Measurements from ENCODE around the gene IER5. TPM values are rescaled to one million over a fixed set of nuclear protein-coding genes. Genes with fewer than 3 reads are reported as not detected.

Gene IER5
- total RNA-seq, 5 donors from 2014 or later (not counting 1 experiment from before 2014, with no cell fraction given) = 26.6 to 85.5 (median 32.2) TPM

DNA sequence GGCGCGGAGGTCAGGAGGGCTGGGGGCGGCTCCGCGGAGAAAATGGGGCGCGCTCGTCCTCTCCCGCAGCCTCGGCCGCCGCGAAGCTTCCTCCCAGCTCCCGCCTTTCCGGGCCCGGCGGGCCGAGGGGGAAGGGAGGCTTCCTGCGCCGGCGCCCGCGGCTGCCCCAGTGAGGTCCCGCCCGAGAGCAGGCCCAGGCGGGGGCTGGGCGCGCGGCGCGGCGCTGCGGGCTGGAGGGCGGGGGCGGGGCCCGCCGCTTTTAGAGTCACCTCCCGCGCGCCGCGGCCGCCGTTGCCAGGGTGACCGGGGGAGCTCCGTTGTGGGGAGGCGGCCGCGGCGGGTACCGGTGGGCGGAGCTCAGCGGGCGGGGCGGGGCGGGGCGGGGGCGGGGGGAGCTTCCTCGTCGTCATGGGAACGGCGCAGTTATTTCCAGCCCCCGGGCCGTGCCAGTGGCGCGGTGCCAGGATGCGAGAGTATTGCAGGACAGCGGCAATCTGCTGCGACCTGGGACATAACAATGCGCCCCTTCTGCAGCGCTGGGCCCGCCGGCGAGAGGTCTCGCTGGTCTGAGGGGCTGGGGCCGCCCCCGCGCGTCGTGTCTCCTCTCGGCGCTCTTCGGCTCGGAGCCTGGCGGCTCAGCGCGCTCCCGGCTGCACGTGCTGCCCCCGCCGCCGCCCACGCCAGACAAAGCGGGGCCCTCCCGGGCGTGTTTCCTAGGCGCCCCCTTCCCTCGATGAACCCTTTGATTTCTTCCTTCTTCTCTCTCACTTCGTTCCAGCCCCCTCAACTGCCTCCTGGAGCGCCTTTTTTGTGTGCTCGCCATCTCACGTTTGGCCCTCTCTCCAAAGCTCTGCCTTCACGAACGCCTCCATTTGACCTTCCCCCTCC, 16.9 kb downstream of the IER5 start:
- ChIA-PET POLR2A (interaction anchor here (0.6 to 5.7 kb wide), 12 partner anchors 9 to 1139 kb away, joined by 3 to 147 read pairs (median 5); partner anchors contain the start of genes IER5 (in 1 of the 2), MR1 (in 1 of the 2) and STX6 (in 1 of the 2)), CTCF (interaction anchor here (0.6 to 2.1 kb wide), 18 partner anchors 8 to 603 kb away, joined by 3 to 33 read pairs (median 5); partner anchors contain the start of genes ACBD6 (in 1 of the 2) and MR1 (in 1 of the 2))
- peaks cover 0 to 5% of the 10 kb centered on the region in 2 donors for H3K27me3 Mint-ChIP-seq
- H3K27ac Mint-ChIP-seq = peak overlapping the region; percentile 62 to 90
- no peaks in the 10 kb centered on the region for H3K9me3 Mint-ChIP-seq
- Histone ChIP-seq H3K36me3 (ENCODE audit: control insufficient read depth in 2 of 2, extremely low read depth in 1 of 2, insufficient read depth in 1 of 2, low read length in 1 of 2) (no peaks in the 10 kb centered on the region), H3K4me3 (ENCODE audit: control insufficient read depth in 1 of 2, extremely low read depth in 1 of 2, low read length in 1 of 2) (peak overlapping the region; percentile 58 to 83), H3K4me1 (ENCODE audit: control insufficient read depth in 1 of 2, extremely low read depth in 1 of 2, insufficient read depth in 2 of 2, low read length in 2 of 2) (peaks cover 29 to 46% of the 10 kb centered on the region in 2 experiments), H3K27ac (ENCODE audit: low read length) (peak overlapping the region; percentile 87), H3K9me3 (no peaks in the 10 kb centered on the region), H3K27me3 (replicated peaks in 1 of 2; ENCODE audit: control insufficient read depth in 2 of 2, extremely low read depth in 1 of 2, insufficient read depth in 2 of 2, low read length in 1 of 2) (peaks cover 0 to 11% of the 10 kb centered on the region in 2 experiments)
- WGBS (ENCODE audit: insufficient coverage) = under 1% methylated on average over 69 of the region's 104 CpGs
- peak; percentile 90 to 94 (median 92) for ATAC-seq (replicated peaks in 1 of 4)
- H3K4me1 Mint-ChIP-seq = peaks cover 55 to 59% (median 58%) of the 10 kb centered on the region in 3 donors
- no peaks in the 10 kb centered on the region for H3K36me3 Mint-ChIP-seq
- peak; percentile 86 to 97 (median 92) for DNase-seq
- H3K4me3 Mint-ChIP-seq = peak overlapping the region; percentile 77 to 86 (median 85)

DNA sequence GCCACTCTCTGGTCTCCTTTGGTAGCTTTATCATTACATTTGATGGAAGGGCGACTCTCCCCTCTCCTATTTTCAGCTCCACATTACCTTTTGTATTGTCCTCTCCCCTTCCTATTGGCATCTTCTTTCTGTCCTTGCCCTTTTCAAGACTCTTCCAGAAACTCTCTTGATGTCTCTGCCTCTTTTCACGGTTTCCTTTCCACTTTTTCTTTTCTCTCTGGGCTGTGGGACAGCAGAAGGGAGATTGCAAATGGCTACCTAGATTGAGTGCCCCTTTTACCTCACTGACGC, 17.5 kb downstream of the IER5 start:
- ATAC-seq (replicated peaks in 1 of 4) (no peak), DNase-seq (no peak)
- ChIA-PET POLR2A (interaction anchor here (1.0 to 5.7 kb wide), 3 partner anchors 9 to 15 kb away, joined by 5 to 147 read pairs (median 27); partner anchors contain the start of gene IER5 (in 1 of the 2)), CTCF (interaction anchor here (0.7 to 2.1 kb wide), 6 partner anchors 15 to 84 kb away, joined by 4 to 33 read pairs (median 7); no protein-coding TSS in a partner anchor)
- peak overlapping the region; percentile 77 to 86 (median 85) for H3K4me3 Mint-ChIP-seq
- H3K27me3 Mint-ChIP-seq = peaks cover 0 to 5% of the 10 kb centered on the region in 2 donors
- Histone ChIP-seq H3K27ac (ENCODE audit: low read length) (no peak overlapping the region), H3K4me3 (ENCODE audit: control insufficient read depth in 1 of 2, extremely low read depth in 1 of 2, low read length in 1 of 2) (peak overlapping the region; percentile 39 to 57), H3K27me3 (replicated peaks in 1 of 2; ENCODE audit: control insufficient read depth in 2 of 2, extremely low read depth in 1 of 2, insufficient read depth in 2 of 2, low read length in 1 of 2) (peaks cover 0 to 13% of the 10 kb centered on the region in 2 experiments), H3K4me1 (ENCODE audit: control insufficient read depth in 1 of 2, extremely low read depth in 1 of 2, insufficient read depth in 2 of 2, low read length in 2 of 2) (peaks cover 28 to 46% of the 10 kb centered on the region in 2 experiments), H3K9me3 (no peaks in the 10 kb centered on the region), H3K36me3 (ENCODE audit: control insufficient read depth in 2 of 2, extremely low read depth in 1 of 2, insufficient read depth in 1 of 2, low read length in 1 of 2) (no peaks in the 10 kb centered on the region)
- peak overlapping the region; percentile 62 to 90 for H3K27ac Mint-ChIP-seq
- peaks cover 49 to 53% (median 52%) of the 10 kb centered on the region in 3 donors for H3K4me1 Mint-ChIP-seq
- no peaks in the 10 kb centered on the region for H3K36me3 Mint-ChIP-seq
- WGBS (ENCODE audit: insufficient coverage) = 54% methylated on average over 2 of the region's 3 CpGs
- no peaks in the 10 kb centered on the region for H3K9me3 Mint-ChIP-seq

DNA sequence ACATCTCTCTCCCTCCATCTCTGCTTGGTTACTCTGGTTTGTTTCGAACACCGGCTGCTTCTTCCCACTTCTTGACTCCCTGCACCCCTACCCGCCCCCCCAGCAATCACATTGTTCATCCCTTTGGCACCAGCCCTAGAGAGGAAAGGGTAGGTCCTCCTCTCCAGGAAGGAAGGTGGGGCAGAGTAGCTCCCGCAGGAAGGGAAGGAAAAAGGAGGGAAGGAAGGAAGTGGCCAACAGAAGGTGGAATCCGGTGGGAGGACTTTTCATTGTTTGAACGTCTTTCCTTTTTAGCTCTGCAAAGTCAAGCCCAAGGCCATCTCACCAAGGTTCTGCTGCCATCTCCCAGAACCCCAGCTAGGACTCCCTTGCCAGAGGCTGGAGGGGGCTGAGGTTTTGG, 18.0 kb downstream of the IER5 start:
- no CpG with 5 or more reads among the region's 6 CpGs for WGBS (ENCODE audit: insufficient coverage)
- H3K4me1 Mint-ChIP-seq = peaks cover 44 to 48% (median 48%) of the 10 kb centered on the region in 3 donors
- no peak for ATAC-seq (replicated peaks in 1 of 4)
- DNase-seq = no peak
- ChIA-PET CTCF (interaction anchor here (0.6 to 2.2 kb wide), 7 partner anchors 12 to 45 kb away, joined by 3 to 11 read pairs (median 7); no protein-coding TSS in a partner anchor), POLR2A (interaction anchor here (0.6 to 5.7 kb wide), 4 partner anchors 16 to 137 kb away, joined by 3 to 147 read pairs (median 16); partner anchors contain the start of gene IER5 (in 1 of the 2))
- H3K9me3 Mint-ChIP-seq = no peaks in the 10 kb centered on the region
- H3K4me3 ChIP-seq (ENCODE audit: control insufficient read depth in 1 of 2, extremely low read depth in 1 of 2, low read length in 1 of 2) = no peak overlapping the region
- peaks cover 0 to 5% of the 10 kb centered on the region in 2 donors for H3K27me3 Mint-ChIP-seq
- no peak overlapping the region for H3K27ac ChIP-seq (ENCODE audit: low read length)
- H3K27me3 ChIP-seq (replicated peaks in 1 of 2; ENCODE audit: control insufficient read depth in 2 of 2, extremely low read depth in 1 of 2, insufficient read depth in 2 of 2, low read length in 1 of 2) = peaks cover 0 to 17% of the 10 kb centered on the region in 2 experiments
- no peak overlapping the region for H3K27ac Mint-ChIP-seq
- peaks cover 27 to 44% of the 10 kb centered on the region in 2 experiments for H3K4me1 ChIP-seq (ENCODE audit: control insufficient read depth in 1 of 2, extremely low read depth in 1 of 2, insufficient read depth in 2 of 2, low read length in 2 of 2)
- H3K9me3 ChIP-seq = no peaks in the 10 kb centered on the region
- peak overlapping the region; percentile 24 to 85 (median 77) for H3K4me3 Mint-ChIP-seq
- H3K36me3 ChIP-seq (ENCODE audit: control insufficient read depth in 2 of 2, extremely low read depth in 1 of 2, insufficient read depth in 1 of 2, low read length in 1 of 2) = no peaks in the 10 kb centered on the region
- no peaks in the 10 kb centered on the region for H3K36me3 Mint-ChIP-seq

DNA sequence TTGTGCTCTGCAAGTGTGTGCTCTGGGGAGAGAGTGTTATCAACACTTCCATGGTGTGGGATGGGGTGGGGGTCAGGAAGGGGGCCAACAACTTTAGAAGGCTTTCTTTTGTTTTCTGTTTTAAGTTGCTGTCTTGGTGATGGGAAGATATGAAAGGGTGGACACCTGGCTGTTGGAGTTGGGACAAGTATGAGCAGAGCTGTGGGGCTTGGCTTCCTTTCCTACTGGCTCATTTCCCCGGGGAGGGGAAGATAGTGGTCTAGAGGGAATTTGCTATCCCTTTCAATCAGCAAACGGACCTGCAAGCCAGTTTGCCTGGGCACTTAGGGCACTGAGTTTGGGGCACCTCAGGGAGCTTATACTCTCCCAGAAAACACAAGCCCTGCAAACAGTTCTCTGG, 19.2 kb downstream of the IER5 start:
- H3K9me3 ChIP-seq = no peaks in the 10 kb centered on the region
- peaks cover 20 to 36% of the 10 kb centered on the region in 2 experiments for H3K4me1 ChIP-seq (ENCODE audit: control insufficient read depth in 1 of 2, extremely low read depth in 1 of 2, insufficient read depth in 2 of 2, low read length in 2 of 2)
- peaks cover 0 to 20% of the 10 kb centered on the region in 2 experiments for H3K27me3 ChIP-seq (replicated peaks in 1 of 2; ENCODE audit: control insufficient read depth in 2 of 2, extremely low read depth in 1 of 2, insufficient read depth in 2 of 2, low read length in 1 of 2)
- DNase-seq = no peak
- H3K27me3 Mint-ChIP-seq = peaks cover 0 to 8% of the 10 kb centered on the region in 2 donors
- POLR2A ChIA-PET = interaction anchor here in 1 of 2 donors (5.7 kb wide), 1 partner anchor 17 kb away, joined by 147 read pairs; the partner anchor contains the start of gene IER5
- no peak overlapping the region for H3K4me3 Mint-ChIP-seq
- no peaks in the 10 kb centered on the region for H3K36me3 Mint-ChIP-seq
- H3K4me3 ChIP-seq (ENCODE audit: control insufficient read depth in 1 of 2, extremely low read depth in 1 of 2, low read length in 1 of 2) = no peak overlapping the region
- peaks cover 37 to 43% (median 42%) of the 10 kb centered on the region in 3 donors for H3K4me1 Mint-ChIP-seq
- no peak overlapping the region for H3K27ac ChIP-seq (ENCODE audit: low read length)
- no peaks in the 10 kb centered on the region for H3K36me3 ChIP-seq (ENCODE audit: control insufficient read depth in 2 of 2, extremely low read depth in 1 of 2, insufficient read depth in 1 of 2, low read length in 1 of 2)
- CTCF ChIA-PET = interaction anchor here (0.5 to 2.2 kb wide), 8 partner anchors 17 to 591 kb away, joined by 3 to 7 read pairs (median 4); no protein-coding TSS in a partner anchor
- H3K27ac Mint-ChIP-seq = no peak overlapping the region
- H3K9me3 Mint-ChIP-seq = no peaks in the 10 kb centered on the region
- WGBS (ENCODE audit: insufficient coverage) = 80% methylated on average over 1 of the region's 2 CpGs
- ATAC-seq (replicated peaks in 1 of 4) = no peak

DNA sequence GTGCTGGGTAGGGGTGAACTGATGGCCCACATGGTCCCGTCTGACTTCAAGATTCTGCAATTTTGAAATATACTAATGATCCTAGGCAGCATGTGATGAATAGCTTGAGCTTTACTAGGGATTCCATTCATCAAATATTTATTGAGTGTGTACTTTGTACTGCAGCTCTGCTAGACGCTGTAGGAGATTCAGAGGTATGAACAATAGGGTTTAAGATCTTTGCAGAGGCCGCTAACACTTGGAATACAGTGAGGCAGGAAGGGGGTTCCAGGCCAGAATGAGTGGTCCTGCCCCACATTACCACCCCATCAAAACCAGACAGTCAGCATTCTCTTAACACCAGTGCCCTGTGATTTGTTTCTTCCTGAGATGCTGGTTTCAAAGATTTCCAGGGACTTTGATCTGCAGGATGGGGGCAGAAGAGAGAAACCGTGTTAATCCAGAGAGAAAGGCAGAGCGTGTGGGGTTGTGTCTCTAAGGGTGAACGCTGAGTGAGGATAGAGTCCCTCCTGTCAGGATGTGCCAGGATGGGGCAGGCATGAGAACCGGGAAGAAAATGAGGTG, 19.9 kb downstream of the IER5 start:
- Histone ChIP-seq H3K36me3 (ENCODE audit: control insufficient read depth in 2 of 2, extremely low read depth in 1 of 2, insufficient read depth in 1 of 2, low read length in 1 of 2) (no peaks in the 10 kb centered on the region), H3K27ac (ENCODE audit: low read length) (no peak overlapping the region), H3K4me1 (ENCODE audit: control insufficient read depth in 1 of 2, extremely low read depth in 1 of 2, insufficient read depth in 2 of 2, low read length in 2 of 2) (peaks cover 14 to 35% of the 10 kb centered on the region in 2 experiments), H3K4me3 (ENCODE audit: control insufficient read depth in 1 of 2, extremely low read depth in 1 of 2, low read length in 1 of 2) (no peak overlapping the region), H3K9me3 (no peaks in the 10 kb centered on the region), H3K27me3 (replicated peaks in 1 of 2; ENCODE audit: control insufficient read depth in 2 of 2, extremely low read depth in 1 of 2, insufficient read depth in 2 of 2, low read length in 1 of 2) (peaks cover 0 to 27% of the 10 kb centered on the region in 2 experiments)
- ChIA-PET CTCF (interaction anchor here in 1 of 2 donors (0.6 to 2.2 kb wide), 2 partner anchors 24 to 1730 kb away, joined by 3 to 5 read pairs; no protein-coding TSS in a partner anchor), POLR2A (no interaction called here)
- H3K9me3 Mint-ChIP-seq = no peaks in the 10 kb centered on the region
- WGBS (ENCODE audit: insufficient coverage) = 36% methylated on average over 4 of the region's 7 CpGs
- peaks cover 0 to 8% of the 10 kb centered on the region in 2 donors for H3K27me3 Mint-ChIP-seq
- H3K4me1 Mint-ChIP-seq = peaks cover 31 to 37% (median 36%) of the 10 kb centered on the region in 3 donors
- no peak overlapping the region for H3K27ac Mint-ChIP-seq
- ATAC-seq (replicated peaks in 1 of 4) (no peak), DNase-seq (no peak)
- H3K36me3 Mint-ChIP-seq = no peaks in the 10 kb centered on the region
- no peak overlapping the region for H3K4me3 Mint-ChIP-seq

DNA sequence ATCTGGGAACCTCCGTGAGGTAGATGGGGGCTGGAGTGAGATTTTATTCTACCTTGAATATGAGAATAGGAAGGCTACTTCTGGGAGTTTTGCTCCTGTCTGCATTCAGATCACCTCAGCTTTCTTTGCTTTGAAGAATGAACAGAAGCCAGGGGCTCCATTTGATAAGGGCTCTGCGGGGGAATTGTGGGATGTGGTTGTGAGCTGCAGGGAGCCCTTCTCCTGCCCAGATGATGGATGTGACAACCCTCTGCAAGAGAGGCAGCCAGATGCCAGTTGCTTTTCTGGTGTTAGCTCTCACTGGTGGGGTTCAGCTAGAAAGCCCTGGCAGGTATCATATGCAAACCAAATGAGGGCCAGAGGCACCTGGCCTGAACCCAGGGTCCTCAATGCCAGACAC, 21.5 kb downstream of the IER5 start:
- WGBS (ENCODE audit: insufficient coverage) = 92% methylated on average over 2 of the region's 2 CpGs
- H3K27me3 ChIP-seq (replicated peaks in 1 of 2; ENCODE audit: control insufficient read depth in 2 of 2, extremely low read depth in 1 of 2, insufficient read depth in 2 of 2, low read length in 1 of 2) = peaks cover 0 to 36% of the 10 kb centered on the region in 2 experiments
- ATAC-seq (replicated peaks in 1 of 4) = no peak
- Mint-ChIP-seq H3K9me3 (no peaks in the 10 kb centered on the region), H3K4me3 (no peak overlapping the region), H3K36me3 (no peaks in the 10 kb centered on the region), H3K27me3 (peaks cover 0 to 8% of the 10 kb centered on the region in 2 donors), H3K27ac (no peak overlapping the region), H3K4me1 (peaks cover 18 to 23% (median 23%) of the 10 kb centered on the region in 3 donors)
- H3K27ac ChIP-seq (ENCODE audit: low read length) = no peak overlapping the region
- no peaks in the 10 kb centered on the region for H3K36me3 ChIP-seq (ENCODE audit: control insufficient read depth in 2 of 2, extremely low read depth in 1 of 2, insufficient read depth in 1 of 2, low read length in 1 of 2)
- peaks cover 10 to 20% of the 10 kb centered on the region in 2 experiments for H3K4me1 ChIP-seq (ENCODE audit: control insufficient read depth in 1 of 2, extremely low read depth in 1 of 2, insufficient read depth in 2 of 2, low read length in 2 of 2)
- no peaks in the 10 kb centered on the region for H3K9me3 ChIP-seq
- no peak for DNase-seq
- no peak overlapping the region for H3K4me3 ChIP-seq (ENCODE audit: control insufficient read depth in 1 of 2, extremely low read depth in 1 of 2, low read length in 1 of 2)
- CTCF ChIA-PET = interaction anchor here in 1 of 2 donors (1.0 kb wide), 1 partner anchor 34 kb away, joined by 4 read pairs; no protein-coding TSS in a partner anchor
- POLR2A ChIA-PET = no interaction called here
